GM12873 (cell line): Measurements from ENCODE around the gene KAT7.

Source experiments
- CTCF ChIP-seq: IDR thresholded peaks from 2 replicates; pipeline ENCODE4 v1.5.1; 2012; ENCODE audit warnings: low read depth, mild to moderate bottlenecking, moderate library complexity, low read length, control low read depth; ENCODE audit not compliant: insufficient read depth; ENCODE audit errors: missing control alignments

The KAT7 gene

GRCh38 chr17:49822829-49823228 is 34.3 kb downstream of the KAT7 start:
- TF ChIP-seq CTCF, result no peak

- TF ChIP-seq CTCF, result no peak
Observed at GRCh38 chr17:49823614-49824013, 35.1 kb downstream of the KAT7 start.

GRCh38 chr17:49825645-49826044 is 37.2 kb downstream of the KAT7 start:
- no peak for TF ChIP-seq CTCF

- no peak for TF ChIP-seq CTCF
Observed at GRCh38 chr17:49829026-49829425, 40.5 kb downstream of the KAT7 start.

- TF ChIP-seq CTCF, result no peak
Observed at GRCh38 chr17:49830605-49831004, 42.1 kb downstream of the KAT7 start.

- TF ChIP-seq CTCF, result no peak
Observed at GRCh38 chr17:49832840-49833599, 44.5 kb downstream of the KAT7 start.

GRCh38 chr17:49834118-49834743 is 45.8 kb downstream of the KAT7 start:
- TF ChIP-seq CTCF, result no peak
